ENCODE results near the gene MBD1. TPM values are rescaled to one million over a fixed set of nuclear protein-coding genes. Genes with fewer than 3 reads are reported as not detected.

MBD1 gene
- total RNA-seq, 1 donor from 2014 or later: 74.4 TPM

DNA sequence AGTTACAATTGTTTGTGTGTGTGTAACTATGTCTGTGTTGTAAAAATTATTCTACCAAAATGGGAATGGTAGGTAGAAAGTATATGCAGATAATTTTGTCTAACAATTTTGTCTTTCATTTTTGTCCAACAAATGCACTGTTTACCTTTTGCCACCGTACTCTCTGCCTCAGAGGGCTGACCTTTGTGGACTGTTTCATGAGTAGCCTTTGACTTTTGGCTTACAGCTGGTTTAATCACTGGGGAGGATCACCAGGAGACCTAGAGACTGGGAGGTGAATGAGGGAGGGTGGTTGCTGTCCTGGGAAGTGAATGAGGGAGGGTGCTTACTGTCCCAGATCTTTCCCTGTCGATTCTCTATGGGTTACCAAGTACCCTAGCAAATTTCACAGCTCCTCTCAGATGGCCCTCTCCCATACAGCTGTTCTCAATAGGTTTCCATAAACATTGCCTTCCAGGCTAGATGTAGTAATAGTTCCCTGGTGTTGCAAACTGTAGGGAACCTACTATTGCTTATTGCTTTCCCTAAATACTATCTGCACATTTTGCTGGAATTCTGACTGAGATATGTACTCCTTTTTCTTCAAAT lies 32.6 kb upstream of the MBD1 start:
- no peaks in the 10 kb centered on the region for H4K20me1 ChIP-seq (ENCODE audit: insufficient read depth, low read length)
- H3K27ac Mint-ChIP-seq (ENCODE audit: unreplicated experiment): no peak overlapping the region
- FAIRE-seq (no peak), DNase-seq (ENCODE audit: low read depth) (no peak)
- H3K4me3 Mint-ChIP-seq (ENCODE audit: unreplicated experiment): no peak overlapping the region
- no peaks in the 10 kb centered on the region for H3K36me3 Mint-ChIP-seq (ENCODE audit: low read depth, unreplicated experiment)
- no peak overlapping the region for H3K9ac ChIP-seq (ENCODE audit: low read length)
- no peak overlapping the region for H2AFZ ChIP-seq (ENCODE audit: low read depth, low read length)
- H3K27me3 Mint-ChIP-seq (ENCODE audit: low read depth, unreplicated experiment): peaks cover 23% of the 10 kb centered on the region
- H3K4me1 ChIP-seq (ENCODE audit: insufficient read depth, low read length): no peaks in the 10 kb centered on the region
- peaks cover 4% of the 10 kb centered on the region for H3K9me3 Mint-ChIP-seq (ENCODE audit: unreplicated experiment)
- TF ChIP-seq EZH2 (IDR thresholded peaks at IDR 0.05; ENCODE audit: insufficient read depth, low read length) (no peak), CTCF (IDR thresholded peaks at IDR 0.05; ENCODE audit: insufficient read depth, low read depth, low read length) (no peak)
- no peaks in the 10 kb centered on the region for H3K4me1 Mint-ChIP-seq (ENCODE audit: low read depth, unreplicated experiment)
- H3K36me3 ChIP-seq (ENCODE audit: insufficient read depth, low read length): no peaks in the 10 kb centered on the region
- H3K27me3 ChIP-seq (ENCODE audit: insufficient read depth, low read length): peaks cover 7% of the 10 kb centered on the region
- no peak overlapping the region for H3K27ac ChIP-seq (ENCODE audit: low read depth, low read length)
- H3K79me2 ChIP-seq (ENCODE audit: insufficient read depth, low read length): no peaks in the 10 kb centered on the region
- H3K9me3 ChIP-seq (ENCODE audit: insufficient read depth, low read depth, low read length): no peaks in the 10 kb centered on the region
- no peak overlapping the region for H3K4me2 ChIP-seq (ENCODE audit: low read length)
- no peak overlapping the region for H3K4me3 ChIP-seq (ENCODE audit: insufficient read depth, low read depth, low read length)

DNA sequence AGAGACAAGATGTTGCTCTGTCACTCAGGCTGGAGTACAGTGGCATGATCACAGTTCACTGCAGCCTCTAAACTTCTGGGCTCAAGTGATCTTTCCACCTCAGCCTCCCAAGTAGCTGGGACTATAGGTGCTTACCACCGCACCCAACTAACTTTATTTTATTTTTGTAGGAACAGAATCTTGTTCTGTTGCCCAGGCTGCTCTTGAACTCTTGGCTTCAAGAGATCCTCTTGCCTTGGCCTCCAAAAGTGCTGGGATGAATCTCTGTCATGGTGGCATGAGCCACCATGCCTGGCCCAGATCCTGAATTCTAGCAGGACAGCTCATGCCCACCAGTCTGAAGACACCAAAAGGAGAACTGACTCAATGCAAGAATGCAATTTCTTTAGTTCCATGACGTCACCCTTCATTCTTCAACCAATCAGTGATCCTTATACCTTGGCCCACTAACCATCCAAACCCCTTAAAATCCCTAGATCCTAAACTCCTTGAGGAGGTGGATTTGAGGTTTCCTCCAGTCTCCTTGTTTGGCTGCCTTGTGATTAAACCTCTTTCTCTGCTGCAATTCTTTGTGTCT lies 31.8 kb upstream of the MBD1 start:
- H3K27me3 Mint-ChIP-seq (ENCODE audit: low read depth, unreplicated experiment): peaks cover 25% of the 10 kb centered on the region
- no peaks in the 10 kb centered on the region for H3K79me2 ChIP-seq (ENCODE audit: insufficient read depth, low read length)
- TF ChIP-seq CTCF (IDR thresholded peaks at IDR 0.05; ENCODE audit: insufficient read depth, low read depth, low read length) (no peak), EZH2 (IDR thresholded peaks at IDR 0.05; ENCODE audit: insufficient read depth, low read length) (no peak)

More for the DNA sequence above, 31.8 kb upstream of the MBD1 start:
- Mint-ChIP-seq H3K36me3 (ENCODE audit: low read depth, unreplicated experiment) (no peaks in the 10 kb centered on the region), H3K9me3 (ENCODE audit: unreplicated experiment) (peaks cover 4% of the 10 kb centered on the region), H3K4me3 (ENCODE audit: unreplicated experiment) (no peak overlapping the region), H3K27ac (ENCODE audit: unreplicated experiment) (no peak overlapping the region), H3K4me1 (ENCODE audit: low read depth, unreplicated experiment) (no peaks in the 10 kb centered on the region)
- H3K36me3 ChIP-seq (ENCODE audit: insufficient read depth, low read length): no peaks in the 10 kb centered on the region
- H2AFZ ChIP-seq (ENCODE audit: low read depth, low read length): no peak overlapping the region
- H3K4me3 ChIP-seq (ENCODE audit: insufficient read depth, low read depth, low read length): no peak overlapping the region
- no peak overlapping the region for H3K9ac ChIP-seq (ENCODE audit: low read length)
- no peak overlapping the region for H3K4me2 ChIP-seq (ENCODE audit: low read length)
- H3K9me3 ChIP-seq (ENCODE audit: insufficient read depth, low read depth, low read length): no peaks in the 10 kb centered on the region
- H3K27ac ChIP-seq (ENCODE audit: low read depth, low read length): no peak overlapping the region
- H3K4me1 ChIP-seq (ENCODE audit: insufficient read depth, low read length): peaks cover 2% of the 10 kb centered on the region
- no peak for FAIRE-seq
- peaks cover 7% of the 10 kb centered on the region for H3K27me3 ChIP-seq (ENCODE audit: insufficient read depth, low read length)
- DNase-seq (ENCODE audit: low read depth): no peak
- no peaks in the 10 kb centered on the region for H4K20me1 ChIP-seq (ENCODE audit: insufficient read depth, low read length)
